Activated naive CD4-positive, alpha-beta T cell treated with anti-CD3 and anti-CD28 coated beads for 36 hours (primary cell): ENCODE results near the gene PWP2. TPM values are rescaled to one million over a fixed set of nuclear protein-coding genes. Genes with fewer than 3 reads are reported as not detected.

Experiments used
- total RNA-seq, 2 experiments: library from RNA; stranded (reverse); gene quantifications; one replicate each; pipeline ENCODE4 v1.2.3, GENCODE V29; 2021

The PWP2 gene
- total RNA-seq, 2 experiments from 2014 or later, result 29.6 to 30.9 TPM

Other genes starting within 250 kb of the PWP2 start
- 10 to 100 TPM; 57.9 to 64.1 TPM for gene AGPAT3, start 242.2 kb upstream of the PWP2 start, total RNA-seq
- 10 to 100 TPM; 37.1 to 38.6 TPM for gene TRAPPC10, start 95.1 kb upstream of the PWP2 start, total RNA-seq
- 10 to 100 TPM; 21.3 to 27.4 TPM for gene GATD3, start 26.3 kb downstream of the PWP2 start, total RNA-seq
- 1 to 10 TPM; 1.4 to 1.9 TPM for gene ICOSLG, start 133.5 kb downstream of the PWP2 start, total RNA-seq
- gene DNMT3L, start 154.5 kb downstream of the PWP2 start, total RNA-seq, result not detected
- gene AIRE, start 178.5 kb downstream of the PWP2 start, total RNA-seq, result not detected
- 100 to 1,000 TPM; 166 to 171 TPM for gene PFKL, start 192.7 kb downstream of the PWP2 start, total RNA-seq
- 10 to 100 TPM; 13.2 to 14.8 TPM for gene CFAP410, start 232.0 kb downstream of the PWP2 start, total RNA-seq
- gene TRPM2, start 246.2 kb downstream of the PWP2 start, total RNA-seq, result 1 to 10 TPM; 2.5 to 3.5 TPM